ENCODE measurements around the gene INVS. TPM values are rescaled to one million over a fixed set of nuclear protein-coding genes. Genes with fewer than 3 reads are reported as not detected.

The INVS gene
- total and polyA plus RNA-seq, 2 of the 4 experiments (the other 2 are of a cell fraction) = 9.2 to 33.5 TPM

DNA sequence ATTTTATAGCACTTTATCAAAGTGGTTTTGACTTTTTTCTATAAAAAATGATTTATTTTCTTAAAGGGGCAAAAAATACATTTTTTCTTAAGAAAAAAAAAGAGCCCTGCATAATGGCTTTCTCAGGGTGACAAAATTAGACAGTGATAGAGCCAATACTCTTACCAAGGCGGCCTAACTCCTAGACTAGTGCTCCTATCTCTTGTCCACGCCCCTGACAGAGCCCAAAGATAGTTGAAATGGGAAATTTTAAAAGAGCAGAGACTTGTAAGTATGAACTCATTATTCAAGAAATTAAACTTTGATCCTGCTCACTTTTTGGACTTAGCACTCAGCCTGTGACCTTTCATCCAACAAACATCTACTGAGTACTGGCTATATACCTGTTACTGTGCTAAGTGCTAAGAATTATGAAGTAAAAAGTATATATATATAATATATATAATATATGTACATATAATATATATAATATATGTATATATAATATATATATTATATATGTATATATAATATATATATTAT is 1.2 kb downstream of the INVS start:
- peaks cover 5% of the 10 kb centered on the region for H3K36me3 ChIP-seq (ENCODE audit: control insufficient read depth, insufficient read depth, low read length)
- H3K4me1 ChIP-seq (ENCODE audit: control insufficient read depth, insufficient read depth, low read length) = peaks cover 2% of the 10 kb centered on the region; the same call in 1 of the 2 replicates
- H3K27me3 ChIP-seq (ENCODE audit: control insufficient read depth, insufficient read depth, low read length) = no peaks in the 10 kb centered on the region
- H3K23ac ChIP-seq (ENCODE audit: low read depth, low read length) = peak overlapping the region; percentile 23; the same call in 1 of the 2 replicates
- no peak overlapping the region for H3K27ac ChIP-seq (ENCODE audit: insufficient read depth, low read length)
- H4K91ac ChIP-seq (ENCODE audit: insufficient read depth, low read depth, low read length) = no peak overlapping the region
- H3K4ac ChIP-seq (ENCODE audit: low read depth, low read length) = no peak overlapping the region
- intact Hi-C loops (cut with micrococcal nuclease) (no loop called here), dilution Hi-C loops (cut with HindIII; ENCODE audit: low sequenced_read_pairs, unreplicated experiment) (no loop called here), in situ Hi-C loops (cut with MboI; ENCODE audit: low sequenced_read_pairs) (no loop called here)
- no peak overlapping the region for H3K4me3 ChIP-seq (ENCODE audit: insufficient read depth, low read depth, low read length)
- peaks cover 13% of the 10 kb centered on the region; the same call in 1 of the 2 replicates for H3K9me1 ChIP-seq (ENCODE audit: insufficient read depth, low read length)
- no peaks in the 10 kb centered on the region for H3K9me3 ChIP-seq (ENCODE audit: control insufficient read depth, insufficient read depth, low read length)
- no peak overlapping the region for H3K56ac ChIP-seq (ENCODE audit: extremely low read depth, insufficient read depth, low read length)
- no peak for DNase-seq
- peaks cover 17% of the 10 kb centered on the region; the same call in 1 of the 2 replicates for H4K20me1 ChIP-seq (ENCODE audit: insufficient read depth, low read length)
- H2BK15ac ChIP-seq (ENCODE audit: low read depth, low read length) = no peak overlapping the region
- no peak overlapping the region for H2BK20ac ChIP-seq (ENCODE audit: low read depth, low read length)
- no peak overlapping the region for H3K14ac ChIP-seq (replicated peaks; ENCODE audit: low read depth, low read length)
- H3K79me1 ChIP-seq (ENCODE audit: low read depth in 1 of 2, low read length in 2 of 2) = peaks cover 23 to 60% of the 10 kb centered on the region in 2 experiments
- no peak for ATAC-seq (ENCODE audit: low read depth)
- no peak overlapping the region for H2AK9ac ChIP-seq (replicated peaks; ENCODE audit: low read depth, low read length, poor library complexity)
- no peak overlapping the region; a peak in 2 of 4 replicates for H4K8ac ChIP-seq (ENCODE audit: low read depth in 2 of 2, low read length in 2 of 2)
- ChIA-PET CTCF (no interaction called here), POLR2A (ENCODE audit: unreplicated experiment) (no interaction called here)
- no peak overlapping the region for H3K18ac ChIP-seq (ENCODE audit: low read depth, low read length)
- no peak overlapping the region for H2BK5ac ChIP-seq (ENCODE audit: low read depth, low read length, poor library complexity, severe bottlenecking)
- H2BK120ac ChIP-seq (ENCODE audit: low read depth, low read length) = no peak overlapping the region
- peak overlapping the region; percentile 29 for H3K4me2 ChIP-seq (ENCODE audit: low read depth, low read length)
- H3K9ac ChIP-seq (ENCODE audit: low read depth, low read length) = peak overlapping the region; percentile 53; the same call in 1 of the 2 replicates
- TF ChIP-seq, protein P1, sequence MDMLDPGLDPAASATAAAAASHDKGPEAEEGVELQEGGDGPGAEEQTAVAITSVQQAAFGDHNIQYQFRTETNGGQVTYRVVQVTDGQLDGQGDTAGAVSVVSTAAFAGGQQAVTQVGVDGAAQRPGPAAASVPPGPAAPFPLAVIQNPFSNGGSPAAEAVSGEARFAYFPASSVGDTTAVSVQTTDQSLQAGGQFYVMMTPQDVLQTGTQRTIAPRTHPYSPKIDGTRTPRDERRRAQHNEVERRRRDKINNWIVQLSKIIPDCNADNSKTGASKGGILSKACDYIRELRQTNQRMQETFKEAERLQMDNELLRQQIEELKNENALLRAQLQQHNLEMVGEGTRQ (IDR thresholded peaks at IDR 0.05; ENCODE audit: low read depth, low read length) = no peak
- TF ChIP-seq FOS (IDR thresholded peaks at IDR 0.05; ENCODE audit: low read depth, low read length) = no peak
- TF ChIP-seq NFE2L2 (IDR thresholded peaks at IDR 0.05; ENCODE audit: low read depth, low read length) = no peak
- no peak for TF ChIP-seq BHLHE40 (IDR thresholded peaks at IDR 0.05; ENCODE audit: low read depth, low read length)
- TF ChIP-seq, protein P2, sequence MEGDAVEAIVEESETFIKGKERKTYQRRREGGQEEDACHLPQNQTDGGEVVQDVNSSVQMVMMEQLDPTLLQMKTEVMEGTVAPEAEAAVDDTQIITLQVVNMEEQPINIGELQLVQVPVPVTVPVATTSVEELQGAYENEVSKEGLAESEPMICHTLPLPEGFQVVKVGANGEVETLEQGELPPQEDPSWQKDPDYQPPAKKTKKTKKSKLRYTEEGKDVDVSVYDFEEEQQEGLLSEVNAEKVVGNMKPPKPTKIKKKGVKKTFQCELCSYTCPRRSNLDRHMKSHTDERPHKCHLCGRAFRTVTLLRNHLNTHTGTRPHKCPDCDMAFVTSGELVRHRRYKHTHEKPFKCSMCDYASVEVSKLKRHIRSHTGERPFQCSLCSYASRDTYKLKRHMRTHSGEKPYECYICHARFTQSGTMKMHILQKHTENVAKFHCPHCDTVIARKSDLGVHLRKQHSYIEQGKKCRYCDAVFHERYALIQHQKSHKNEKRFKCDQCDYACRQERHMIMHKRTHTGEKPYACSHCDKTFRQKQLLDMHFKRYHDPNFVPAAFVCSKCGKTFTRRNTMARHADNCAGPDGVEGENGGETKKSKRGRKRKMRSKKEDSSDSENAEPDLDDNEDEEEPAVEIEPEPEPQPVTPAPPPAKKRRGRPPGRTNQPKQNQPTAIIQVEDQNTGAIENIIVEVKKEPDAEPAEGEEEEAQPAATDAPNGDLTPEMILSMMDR (conservative IDR thresholded peaks at IDR 0.05; ENCODE audit: low read depth, low read length) = no peak
- no peak for TF ChIP-seq CHD1 (IDR thresholded peaks at IDR 0.05; ENCODE audit: low read depth, low read length)
- TF ChIP-seq CEBPB (IDR thresholded peaks at IDR 0.05; ENCODE audit: low read depth, low read length) = no peak
- TF ChIP-seq RAD21 (IDR thresholded peaks at IDR 0.05; ENCODE audit: low read length) = no peak
- TF ChIP-seq POLR2A (IDR thresholded peaks at IDR 0.05; ENCODE audit: low read depth, low read length) = no peak
- no peak for TF ChIP-seq MAFK (IDR thresholded peaks at IDR 0.05; ENCODE audit: low read depth, low read length)
- TF ChIP-seq MAZ (IDR thresholded peaks at IDR 0.05; ENCODE audit: borderline replicate concordance, low read depth, low read length) = no peak
- no peak overlapping the region for H2AK5ac ChIP-seq (ENCODE audit: low read depth, low read length)
- no CpG with 5 or more reads among the region's 2 CpGs for WGBS, 2 experiments (ENCODE audit: extremely low coverage in 2 of 2, insufficient read length in 1 of 2)
- no peak overlapping the region for H2AFZ ChIP-seq (replicated peaks; ENCODE audit: low read length, poor library complexity)
- BruUV-seq (replicated peaks) = no TSS peak
- H4K5ac ChIP-seq (ENCODE audit: low read depth, low read length) = no peak overlapping the region
